HFFc6 (cell line): Measurements from ENCODE around the gene SIGLEC15. TPM values are rescaled to one million over a fixed set of nuclear protein-coding genes. Genes with fewer than 3 reads are reported as not detected.

Source experiments
- DNase-seq: peaks from one replicate; pipeline ENCODE4 v3.0.0-alpha.2; 2018
- H3K27ac Mint-ChIP-seq: 2 replicates; pipeline ENCODE4 v1.8.0; 2020; ENCODE audit warnings: mild to moderate bottlenecking, mixed read lengths
- H3K27me3 Mint-ChIP-seq: 2 replicates; pipeline ENCODE4 v1.8.0; 2021; ENCODE audit warnings: mild to moderate bottlenecking, moderate library complexity, mixed read lengths; ENCODE audit not compliant: insufficient read depth
- H3K36me3 Mint-ChIP-seq: 2 replicates; pipeline ENCODE4 v1.8.0; 2021; ENCODE audit warnings: low read depth, mixed read lengths
- H3K4me1 Mint-ChIP-seq: 2 replicates; pipeline ENCODE4 v1.8.0; 2020; ENCODE audit warnings: low read depth, mixed read lengths
- H3K4me3 Mint-ChIP-seq: 2 replicates; pipeline ENCODE4 v1.8.0; 2020; ENCODE audit warnings: mild to moderate bottlenecking, moderate library complexity, mixed read lengths
- H3K9me3 Mint-ChIP-seq: 2 replicates; pipeline ENCODE4 v1.8.0; 2020; ENCODE audit warnings: mild to moderate bottlenecking, mixed read lengths
- CTCF ChIP-seq: fragments of 200-600 bp; sonication (generic); IDR thresholded peaks from 2 replicates; pipeline ENCODE4 v1.5.0; 2021; ENCODE audit warnings: antibody characterized with exemption, mild to moderate bottlenecking
- total RNA-seq, 6 experiments: library from RNA; stranded (reverse); fragmentation: NEBNext Ultra II Directional; extraction: Animal tissue kit (Norgen Biotek cat#: 25700); gene quantifications; 2 replicates in 1 of 6; 3 replicates in 5 of 6; pipeline ENCODE4 v1.2.3, GENCODE V29; 2021

The SIGLEC15 gene
- total RNA-seq, 6 experiments from 2014 or later, result 0.40 to 0.91 (median 0.61) TPM

- Mint-ChIP-seq H3K27ac (no peak overlapping the region), H3K4me1 (no peaks in the 10 kb centered on the region), H3K36me3 (peaks cover 6% of the 10 kb centered on the region; the same call in 1 of the 2 replicates), H3K27me3 (0 out of 2 replicates have a peak, but pooled peaks cover 2% of the 10 kb centered on the region), H3K4me3 (no peak overlapping the region), H3K9me3 (no peaks in the 10 kb centered on the region)
- TF ChIP-seq CTCF, result no peak
- no peak for DNase-seq
Measured at GRCh38 chr18:45889419-45890064, 64.1 kb downstream of the SIGLEC15 start.

GRCh38 chr18:45890606-45891005 lies 65.1 kb downstream of the SIGLEC15 start:
- Mint-ChIP-seq H3K27ac (no peak overlapping the region), H3K9me3 (no peaks in the 10 kb centered on the region), H3K27me3 (0 out of 2 replicates have a peak, but pooled peaks cover 2% of the 10 kb centered on the region), H3K36me3 (peaks cover 16% of the 10 kb centered on the region), H3K4me1 (no peaks in the 10 kb centered on the region; the same call in 1 of the 2 replicates), H3K4me3 (no peak overlapping the region)
- TF ChIP-seq CTCF, result no peak
- DNase-seq, result no peak

GRCh38 chr18:45891806-45892205 lies 66.3 kb downstream of the SIGLEC15 start:
- DNase-seq, result no peak

More at GRCh38 chr18:45891806-45892205, 66.3 kb downstream of the SIGLEC15 start:
- Mint-ChIP-seq H3K9me3 (no peaks in the 10 kb centered on the region), H3K27me3 (no peaks in the 10 kb centered on the region), H3K4me3 (no peak overlapping the region), H3K36me3 (peaks cover 23% of the 10 kb centered on the region), H3K27ac (no peak overlapping the region), H3K4me1 (no peaks in the 10 kb centered on the region; the same call in 1 of the 2 replicates)
- no peak for TF ChIP-seq CTCF

Other genes with a start within 250 kb of the SIGLEC15 start
- not detected for gene SLC14A2, start 210.2 kb upstream of the SIGLEC15 start, total RNA-seq
- 1 to 10 TPM in 1 of 6 experiments, under 1 TPM in 5; 0.24 to 1.3 (median 0.73) TPM for gene SLC14A1, start 101.5 kb upstream of the SIGLEC15 start, total RNA-seq
- 10 to 100 TPM; 36.8 to 63.6 (median 44.5) TPM for gene EPG5, start 141.7 kb downstream of the SIGLEC15 start, total RNA-seq
- gene PSTPIP2, start 246.6 kb downstream of the SIGLEC15 start, total RNA-seq, result 10 to 100 TPM in 1 of 6 experiments, 1 to 10 TPM in 5; 7.8 to 10.4 (median 8.7) TPM